Measurements from ENCODE around the gene UBXN10. TPM values are rescaled to one million over a fixed set of nuclear protein-coding genes. Genes with fewer than 3 reads are reported as not detected.

The UBXN10 gene
- polyA plus RNA-seq, 1 donor (not counting 4 experiments of a cell fraction or from before 2014, with no cell fraction given) = 0.05 TPM

DNA sequence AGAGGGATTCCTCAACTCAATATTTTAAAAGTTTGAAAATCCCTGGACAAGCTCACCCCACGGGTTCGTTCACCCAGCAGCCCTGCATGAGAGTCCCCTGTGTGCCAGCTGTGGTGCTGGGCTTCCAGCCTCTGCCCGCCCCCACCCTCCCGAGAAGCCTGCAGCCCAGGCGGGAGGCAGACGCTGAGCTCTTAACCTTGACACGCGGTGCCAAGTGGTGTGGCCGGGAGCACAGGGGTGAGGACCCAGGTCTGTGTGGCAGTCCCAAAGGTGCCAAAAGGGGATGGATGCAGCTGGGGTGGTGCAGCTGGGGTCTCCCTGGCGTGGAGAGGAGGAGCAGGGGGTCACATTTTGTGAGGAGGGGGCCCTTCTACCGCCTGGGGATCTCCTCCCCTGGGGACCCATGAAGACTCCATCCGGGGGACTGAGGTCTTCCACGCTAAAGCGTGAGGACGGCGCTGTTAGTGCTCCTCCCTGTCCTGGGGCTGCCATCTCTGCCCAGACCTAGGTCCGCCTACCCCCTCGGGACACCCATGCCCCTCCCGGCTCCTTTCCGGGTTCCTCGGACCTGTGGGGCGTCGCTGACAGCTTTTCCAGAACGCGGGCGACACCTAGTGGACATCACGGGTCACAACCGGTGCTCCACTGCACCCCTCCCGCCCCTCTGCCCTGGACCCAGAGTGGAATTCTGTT, 33.8 kb upstream of the UBXN10 start:
- H4K20me1 ChIP-seq (ENCODE audit: control insufficient read depth, extremely low read depth, insufficient read depth, low read length) = no peaks in the 10 kb centered on the region
- TF ChIP-seq, protein P1, sequence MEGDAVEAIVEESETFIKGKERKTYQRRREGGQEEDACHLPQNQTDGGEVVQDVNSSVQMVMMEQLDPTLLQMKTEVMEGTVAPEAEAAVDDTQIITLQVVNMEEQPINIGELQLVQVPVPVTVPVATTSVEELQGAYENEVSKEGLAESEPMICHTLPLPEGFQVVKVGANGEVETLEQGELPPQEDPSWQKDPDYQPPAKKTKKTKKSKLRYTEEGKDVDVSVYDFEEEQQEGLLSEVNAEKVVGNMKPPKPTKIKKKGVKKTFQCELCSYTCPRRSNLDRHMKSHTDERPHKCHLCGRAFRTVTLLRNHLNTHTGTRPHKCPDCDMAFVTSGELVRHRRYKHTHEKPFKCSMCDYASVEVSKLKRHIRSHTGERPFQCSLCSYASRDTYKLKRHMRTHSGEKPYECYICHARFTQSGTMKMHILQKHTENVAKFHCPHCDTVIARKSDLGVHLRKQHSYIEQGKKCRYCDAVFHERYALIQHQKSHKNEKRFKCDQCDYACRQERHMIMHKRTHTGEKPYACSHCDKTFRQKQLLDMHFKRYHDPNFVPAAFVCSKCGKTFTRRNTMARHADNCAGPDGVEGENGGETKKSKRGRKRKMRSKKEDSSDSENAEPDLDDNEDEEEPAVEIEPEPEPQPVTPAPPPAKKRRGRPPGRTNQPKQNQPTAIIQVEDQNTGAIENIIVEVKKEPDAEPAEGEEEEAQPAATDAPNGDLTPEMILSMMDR (optimal IDR thresholded peaks at IDR 0.05 in 1 of 3, IDR thresholded peaks at IDR 0.05 in 1 of 3, conservative IDR thresholded peaks at IDR 0.05 in 1 of 3; ENCODE audit: extremely low read depth in 1 of 3, insufficient read depth in 2 of 3, low read length in 3 of 3) = peak; percentile 76 to 96 (median 91)
- no peak for TF ChIP-seq EZH2 (IDR thresholded peaks at IDR 0.05; ENCODE audit: low read length)
- H3K27ac ChIP-seq (ENCODE audit: control insufficient read depth, insufficient read depth, low read length) = no peak overlapping the region
- H3K36me3 ChIP-seq (ENCODE audit: control insufficient read depth in 2 of 2, extremely low read depth in 1 of 2, insufficient read depth in 2 of 2, low read length in 2 of 2) = no peaks in the 10 kb centered on the region
- H3K9me3 ChIP-seq (ENCODE audit: control insufficient read depth, low read depth, low read length) = no peaks in the 10 kb centered on the region
- H3K4me3 ChIP-seq (ENCODE audit: control insufficient read depth in 2 of 3, extremely low read depth in 1 of 3, insufficient read depth in 2 of 3, low read depth in 1 of 3, low read length in 3 of 3) = peak overlapping the region; percentile 15 to 61 (median 45)
- FAIRE-seq (no peak), DNase-seq (ENCODE audit: low read depth, low spot score) (no peak)
- dilution Hi-C loops (cut with MboI; ENCODE audit: extremely low pct_ligation_motif_present, low sequenced_read_pairs) = no loop called here
- H2AFZ ChIP-seq (ENCODE audit: control insufficient read depth, low read length) = peak overlapping the region; percentile 84
- peaks cover 7% of the 10 kb centered on the region for H3K4me1 ChIP-seq (ENCODE audit: control insufficient read depth, extremely low read depth, insufficient read depth, low read length)
- peak overlapping the region; percentile 44 for H3K9ac ChIP-seq (ENCODE audit: control insufficient read depth, extremely low read depth, insufficient read depth, low read length)
- peak overlapping the region; percentile 82 for H3K4me2 ChIP-seq (ENCODE audit: control insufficient read depth, extremely low read depth, insufficient read depth, low read depth, low read length)
- no peaks in the 10 kb centered on the region for H3K27me3 ChIP-seq (ENCODE audit: control insufficient read depth, extremely low read depth, insufficient read depth, low read length)
- no peaks in the 10 kb centered on the region for H3K9me1 ChIP-seq (ENCODE audit: control insufficient read depth, extremely low read depth, insufficient read depth, low read length)
- H3K79me2 ChIP-seq (ENCODE audit: control insufficient read depth, insufficient read depth, low read length) = no peaks in the 10 kb centered on the region

DNA sequence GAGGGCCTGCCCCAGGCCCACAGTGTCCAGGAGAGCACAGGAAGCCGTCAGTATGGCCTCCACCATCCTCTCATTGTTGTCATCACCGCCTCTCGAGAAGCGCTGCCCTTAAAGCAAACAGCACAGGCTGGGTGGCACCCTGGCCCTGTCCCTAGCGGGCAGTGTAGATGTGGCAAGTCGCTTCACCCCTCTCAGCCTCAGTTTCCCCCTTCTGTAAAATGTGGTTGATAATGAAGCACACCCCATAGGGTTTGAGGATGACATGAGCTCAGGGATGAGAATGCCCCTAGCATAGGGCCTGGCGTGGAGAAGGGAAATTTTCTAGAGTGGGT, 33.3 kb upstream of the UBXN10 start:
- peaks cover 6% of the 10 kb centered on the region for H3K4me1 ChIP-seq (ENCODE audit: control insufficient read depth, extremely low read depth, insufficient read depth, low read length)
- H3K4me2 ChIP-seq (ENCODE audit: control insufficient read depth, extremely low read depth, insufficient read depth, low read depth, low read length) = no peak overlapping the region
- H2AFZ ChIP-seq (ENCODE audit: control insufficient read depth, low read length) = no peak overlapping the region
- H3K27ac ChIP-seq (ENCODE audit: control insufficient read depth, insufficient read depth, low read length) = no peak overlapping the region
- DNase-seq (ENCODE audit: low read depth, low spot score) (no peak), FAIRE-seq (no peak)
- TF ChIP-seq, protein P1 (optimal IDR thresholded peaks at IDR 0.05 in 1 of 3, IDR thresholded peaks at IDR 0.05 in 1 of 3, conservative IDR thresholded peaks at IDR 0.05 in 1 of 3; ENCODE audit: extremely low read depth in 1 of 3, insufficient read depth in 2 of 3, low read length in 3 of 3) = no peak
- TF ChIP-seq EZH2 (IDR thresholded peaks at IDR 0.05; ENCODE audit: low read length) = no peak
- H3K9me3 ChIP-seq (ENCODE audit: control insufficient read depth, low read depth, low read length) = no peaks in the 10 kb centered on the region
- no peaks in the 10 kb centered on the region for H3K27me3 ChIP-seq (ENCODE audit: control insufficient read depth, extremely low read depth, insufficient read depth, low read length)
- dilution Hi-C loops (cut with MboI; ENCODE audit: extremely low pct_ligation_motif_present, low sequenced_read_pairs) = no loop called here
- H3K9me1 ChIP-seq (ENCODE audit: control insufficient read depth, extremely low read depth, insufficient read depth, low read length) = no peaks in the 10 kb centered on the region
- no peaks in the 10 kb centered on the region for H3K79me2 ChIP-seq (ENCODE audit: control insufficient read depth, insufficient read depth, low read length)
- H3K36me3 ChIP-seq (ENCODE audit: control insufficient read depth in 2 of 2, extremely low read depth in 1 of 2, insufficient read depth in 2 of 2, low read length in 2 of 2) = no peaks in the 10 kb centered on the region
- no peak overlapping the region for H3K9ac ChIP-seq (ENCODE audit: control insufficient read depth, extremely low read depth, insufficient read depth, low read length)
- H3K4me3 ChIP-seq (ENCODE audit: control insufficient read depth in 2 of 3, extremely low read depth in 1 of 3, insufficient read depth in 2 of 3, low read depth in 1 of 3, low read length in 3 of 3) = no peak overlapping the region
- H4K20me1 ChIP-seq (ENCODE audit: control insufficient read depth, extremely low read depth, insufficient read depth, low read length) = no peaks in the 10 kb centered on the region
